Measurements from ENCODE around the gene CNN2. TPM values are rescaled to one million over a fixed set of nuclear protein-coding genes. Genes with fewer than 3 reads are reported as not detected.

Gene CNN2
- total RNA-seq, 2 donors from 2014 or later = 426 to 469 TPM

DNA sequence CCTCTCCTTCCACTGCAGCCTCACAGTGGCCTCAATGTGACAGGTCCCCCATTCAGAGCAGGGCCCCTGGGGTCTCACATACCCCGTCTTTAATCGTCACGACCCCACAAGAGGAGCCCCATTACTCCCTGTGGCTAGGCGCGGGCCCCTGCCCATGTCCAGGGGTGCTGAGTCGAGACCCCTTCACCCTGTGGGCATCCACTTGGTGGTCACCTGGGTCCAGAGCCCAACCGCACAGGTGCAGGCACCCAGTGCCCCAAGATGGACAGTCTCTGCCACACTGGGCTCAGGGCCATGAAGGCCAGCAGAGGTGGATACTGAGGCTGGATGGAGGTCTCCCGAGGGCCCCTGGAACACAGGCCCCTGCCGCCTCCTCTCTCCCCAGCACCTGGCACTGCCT, 8.5 kb upstream of the CNN2 start:
- peak overlapping the region; percentile 72 for H3K27ac Mint-ChIP-seq

DNA sequence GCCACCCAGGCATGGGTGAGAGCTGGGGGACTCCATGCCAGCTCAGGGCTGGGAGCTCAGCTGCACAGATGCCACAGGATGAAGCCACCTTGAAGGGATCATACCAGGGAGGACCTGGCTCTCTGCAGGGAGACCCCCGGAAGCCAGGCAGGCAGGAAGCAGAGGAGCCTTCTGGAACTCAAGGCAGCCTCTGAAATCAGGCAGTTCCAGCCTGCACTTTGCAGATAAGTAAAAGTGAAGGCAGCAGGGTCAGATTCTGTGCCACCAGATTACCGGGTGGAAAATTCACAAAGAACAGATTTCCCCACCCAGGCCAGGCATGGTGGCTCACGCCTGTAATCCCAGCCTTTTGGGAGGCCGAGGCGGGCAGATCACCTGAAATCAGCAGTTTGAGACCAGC, 8.0 kb upstream of the CNN2 start:
- H3K9me3 Mint-ChIP-seq = no peaks in the 10 kb centered on the region
- 94 to 98% methylated on average over 4 to 5 of the region's 5 CpGs for WGBS, 2 experiments (ENCODE audit: insufficient coverage in 1 of 2, insufficient read length in 1 of 2)
- no peak for DNase-seq
- H3K4me1 ChIP-seq (ENCODE audit: control insufficient read depth, insufficient read depth, low read length) = peaks cover 13% of the 10 kb centered on the region
- H3K4me1 Mint-ChIP-seq = peaks cover 7% of the 10 kb centered on the region
- peaks cover 10% of the 10 kb centered on the region for H3K36me3 ChIP-seq (ENCODE audit: control insufficient read depth, insufficient read depth, low read length)
- no peaks in the 10 kb centered on the region for H3K9me3 ChIP-seq (ENCODE audit: control insufficient read depth, low read length)
- H3K4me3 Mint-ChIP-seq = peak overlapping the region; percentile 89
- H3K27ac ChIP-seq (ENCODE audit: low read depth, low read length) = no peak overlapping the region
- H3K36me3 Mint-ChIP-seq (ENCODE audit: low read depth) = no peaks in the 10 kb centered on the region
- H3K4me3 ChIP-seq (ENCODE audit: low read length) = no peak overlapping the region
- H3K27me3 Mint-ChIP-seq (ENCODE audit: insufficient read depth) = peaks cover 1% of the 10 kb centered on the region
- H3K27me3 ChIP-seq (ENCODE audit: control insufficient read depth, insufficient read depth, low read length, poor library complexity, severe bottlenecking) = no peaks in the 10 kb centered on the region
- no peak overlapping the region for H3K9ac ChIP-seq (ENCODE audit: extremely low read depth, low read length, poor library complexity, severe bottlenecking)
- TF ChIP-seq, protein P1, sequence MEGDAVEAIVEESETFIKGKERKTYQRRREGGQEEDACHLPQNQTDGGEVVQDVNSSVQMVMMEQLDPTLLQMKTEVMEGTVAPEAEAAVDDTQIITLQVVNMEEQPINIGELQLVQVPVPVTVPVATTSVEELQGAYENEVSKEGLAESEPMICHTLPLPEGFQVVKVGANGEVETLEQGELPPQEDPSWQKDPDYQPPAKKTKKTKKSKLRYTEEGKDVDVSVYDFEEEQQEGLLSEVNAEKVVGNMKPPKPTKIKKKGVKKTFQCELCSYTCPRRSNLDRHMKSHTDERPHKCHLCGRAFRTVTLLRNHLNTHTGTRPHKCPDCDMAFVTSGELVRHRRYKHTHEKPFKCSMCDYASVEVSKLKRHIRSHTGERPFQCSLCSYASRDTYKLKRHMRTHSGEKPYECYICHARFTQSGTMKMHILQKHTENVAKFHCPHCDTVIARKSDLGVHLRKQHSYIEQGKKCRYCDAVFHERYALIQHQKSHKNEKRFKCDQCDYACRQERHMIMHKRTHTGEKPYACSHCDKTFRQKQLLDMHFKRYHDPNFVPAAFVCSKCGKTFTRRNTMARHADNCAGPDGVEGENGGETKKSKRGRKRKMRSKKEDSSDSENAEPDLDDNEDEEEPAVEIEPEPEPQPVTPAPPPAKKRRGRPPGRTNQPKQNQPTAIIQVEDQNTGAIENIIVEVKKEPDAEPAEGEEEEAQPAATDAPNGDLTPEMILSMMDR (conservative IDR thresholded peaks at IDR 0.05) = no peak
- no peak overlapping the region for H3K27ac Mint-ChIP-seq

More for the DNA sequence above, 8.5 kb upstream of the CNN2 start:
- Histone ChIP-seq H3K4me3 (ENCODE audit: low read length) (no peak overlapping the region), H3K27ac (ENCODE audit: low read depth, low read length) (no peak overlapping the region), H3K27me3 (ENCODE audit: control insufficient read depth, insufficient read depth, low read length, poor library complexity, severe bottlenecking) (no peaks in the 10 kb centered on the region), H3K9me3 (ENCODE audit: control insufficient read depth, low read length) (no peaks in the 10 kb centered on the region), H3K4me1 (ENCODE audit: control insufficient read depth, insufficient read depth, low read length) (peaks cover 13% of the 10 kb centered on the region), H3K9ac (ENCODE audit: extremely low read depth, low read length, poor library complexity, severe bottlenecking) (no peak overlapping the region), H3K36me3 (ENCODE audit: control insufficient read depth, insufficient read depth, low read length) (peaks cover 15% of the 10 kb centered on the region)
- no peaks in the 10 kb centered on the region for H3K36me3 Mint-ChIP-seq (ENCODE audit: low read depth)
- DNase-seq = no peak
- TF ChIP-seq, protein P1 (conservative IDR thresholded peaks at IDR 0.05) = no peak
- no peak overlapping the region for H3K4me3 Mint-ChIP-seq
- H3K9me3 Mint-ChIP-seq = no peaks in the 10 kb centered on the region
- 92 to 99% methylated on average over 7 to 9 of the region's 9 CpGs for WGBS, 2 experiments (ENCODE audit: insufficient coverage in 1 of 2, insufficient read length in 1 of 2)
- peaks cover 7% of the 10 kb centered on the region for H3K4me1 Mint-ChIP-seq
- H3K27me3 Mint-ChIP-seq (ENCODE audit: insufficient read depth) = peaks cover 1% of the 10 kb centered on the region

DNA sequence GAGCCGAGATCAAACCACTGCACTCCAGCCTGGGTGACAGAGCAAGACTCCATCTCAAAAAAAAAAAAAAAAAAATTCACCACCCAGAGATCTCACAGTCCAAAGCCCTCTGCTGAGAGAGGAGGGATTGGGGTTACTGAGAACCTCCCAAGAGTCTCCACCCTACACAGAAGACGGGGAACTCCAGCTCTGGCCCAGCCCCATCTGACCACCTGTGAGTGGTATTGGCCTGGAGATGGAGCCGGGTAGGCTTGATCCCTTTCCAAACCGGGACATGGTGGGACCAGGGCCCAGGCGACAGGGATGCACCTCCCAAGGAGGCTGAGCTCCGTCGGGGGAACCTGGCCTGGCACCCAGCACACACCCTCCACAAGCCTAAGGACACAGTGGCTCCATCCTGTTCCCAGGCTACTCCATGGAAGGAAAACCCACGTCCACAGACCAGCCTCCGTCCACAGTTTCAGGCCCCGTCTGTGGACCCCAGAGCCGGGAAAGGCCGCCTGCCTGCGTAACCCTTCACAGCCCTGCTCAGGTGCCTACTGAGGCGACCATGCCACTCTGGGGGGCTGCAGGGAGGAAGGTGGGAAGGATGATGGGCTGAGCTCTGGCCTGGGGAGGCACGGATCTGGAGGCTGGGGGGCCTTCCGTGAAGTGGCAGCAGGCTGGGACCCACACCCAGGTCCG, 7.3 kb upstream of the CNN2 start:
- no peak for DNase-seq
- H3K27ac ChIP-seq (ENCODE audit: low read depth, low read length) = no peak overlapping the region
- Mint-ChIP-seq H3K36me3 (ENCODE audit: low read depth) (no peaks in the 10 kb centered on the region), H3K9me3 (no peaks in the 10 kb centered on the region), H3K27ac (peak overlapping the region; percentile 35), H3K27me3 (ENCODE audit: insufficient read depth) (peaks cover 1% of the 10 kb centered on the region), H3K4me1 (peaks cover 7% of the 10 kb centered on the region), H3K4me3 (peak overlapping the region; percentile 89)
- peaks cover 13% of the 10 kb centered on the region for H3K4me1 ChIP-seq (ENCODE audit: control insufficient read depth, insufficient read depth, low read length)
- peak overlapping the region; percentile 92 for H3K4me3 ChIP-seq (ENCODE audit: low read length)
- TF ChIP-seq, protein P1 (conservative IDR thresholded peaks at IDR 0.05) = no peak
- no peaks in the 10 kb centered on the region for H3K27me3 ChIP-seq (ENCODE audit: control insufficient read depth, insufficient read depth, low read length, poor library complexity, severe bottlenecking)
- WGBS, 2 experiments (ENCODE audit: insufficient coverage in 1 of 2, insufficient read length in 1 of 2) = 87 to 91% methylated on average over 9 to 17 of the region's 17 CpGs
- no peak overlapping the region for H3K9ac ChIP-seq (ENCODE audit: extremely low read depth, low read length, poor library complexity, severe bottlenecking)
- H3K36me3 ChIP-seq (ENCODE audit: control insufficient read depth, insufficient read depth, low read length) = peaks cover 8% of the 10 kb centered on the region
- no peaks in the 10 kb centered on the region for H3K9me3 ChIP-seq (ENCODE audit: control insufficient read depth, low read length)
